Activated CD4-positive, alpha-beta memory T cell treated with anti-CD3 and anti-CD28 coated beads, Interleukin-2, amount 10 ng/mL, durations not matched to agents 7 days and 5 days (primary cell): Measurements from ENCODE around the gene AKAP17A. TPM values are rescaled to one million over a fixed set of nuclear protein-coding genes. Genes with fewer than 3 reads are reported as not detected.
"Not testable (repeated sequence)": the region's sequence is repeated elsewhere in the genome, so short reads cannot be mapped to it uniquely, and the experiment has no call there.

Experiments used
- CTCF ChIA-PET: fragments of 350-600 bp; sonication (Branson Sonifier 250); formaldehyde crosslinking; loops from one replicate; lab custom pipeline; 2021; ENCODE audit warnings: antibody characterized with exemption, inconsistent platforms; lab: Charles Lee
- POLR2A ChIA-PET: fragments of 350-600 bp; sonication (Branson Sonifier 250); formaldehyde crosslinking; loops from one replicate; lab custom pipeline; 2021; ENCODE audit warnings: antibody characterized with exemption; lab: Charles Lee
- DNase-seq: peaks from one replicate; pipeline ENCODE4 v3.0.0-alpha.2; 2020
- H3K27ac Mint-ChIP-seq: one replicate; pipeline ENCODE4 v1.8.0; 2021; ENCODE audit warnings: mild to moderate bottlenecking, mixed read lengths
- H3K27me3 Mint-ChIP-seq: one replicate; pipeline ENCODE4 v1.8.0; 2021; ENCODE audit warnings: mixed read lengths
- H3K36me3 Mint-ChIP-seq: one replicate; pipeline ENCODE4 v1.8.0; 2021; ENCODE audit warnings: low read depth, mixed read lengths
- H3K4me1 Mint-ChIP-seq: one replicate; pipeline ENCODE4 v1.8.0; 2021; ENCODE audit warnings: mixed read lengths
- H3K4me3 Mint-ChIP-seq: one replicate; pipeline ENCODE4 v1.8.0; 2021; ENCODE audit warnings: mild to moderate bottlenecking, mixed read lengths
- H3K9me3 Mint-ChIP-seq: one replicate; pipeline ENCODE4 v1.8.0; 2021; ENCODE audit warnings: mixed read lengths
- total RNA-seq, 2 experiments: library from RNA; stranded (reverse); gene quantifications; one replicate each; pipeline ENCODE4 v1.2.3, GENCODE V29; 2021

AKAP17A gene
- total RNA-seq, 2 experiments from 2014 or later, result 88.5 to 89.5 TPM

DNA sequence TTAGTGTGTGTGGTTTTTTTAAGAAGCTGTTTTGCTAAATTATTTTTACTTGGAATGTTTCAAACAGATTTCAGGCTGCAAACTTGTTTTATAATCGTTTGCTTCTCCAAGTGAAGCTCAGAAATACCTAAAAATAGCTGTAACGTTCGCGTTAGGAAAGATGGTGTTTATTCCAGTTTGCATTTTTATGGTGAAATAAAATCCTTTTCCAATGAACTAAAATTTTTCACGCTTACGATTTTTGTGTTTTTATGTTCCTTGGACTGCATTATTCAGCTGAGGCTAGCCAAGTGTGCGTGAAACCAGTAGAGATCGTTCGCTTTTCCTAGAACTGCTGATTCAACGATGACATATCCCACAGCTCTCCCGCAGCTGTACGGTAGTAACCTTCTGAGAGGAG is 10.9 kb downstream of the AKAP17A start:
- H3K36me3 Mint-ChIP-seq, result peaks cover 63% of the 10 kb centered on the region
- H3K4me3 Mint-ChIP-seq, result no peak overlapping the region
- no peak for DNase-seq
- H3K27ac Mint-ChIP-seq, result no peak overlapping the region
- no peaks in the 10 kb centered on the region for H3K27me3 Mint-ChIP-seq
- POLR2A ChIA-PET, result no interaction called here
- H3K9me3 Mint-ChIP-seq, result no peaks in the 10 kb centered on the region
- CTCF ChIA-PET, result no interaction called here
- peaks cover 7% of the 10 kb centered on the region for H3K4me1 Mint-ChIP-seq

DNA sequence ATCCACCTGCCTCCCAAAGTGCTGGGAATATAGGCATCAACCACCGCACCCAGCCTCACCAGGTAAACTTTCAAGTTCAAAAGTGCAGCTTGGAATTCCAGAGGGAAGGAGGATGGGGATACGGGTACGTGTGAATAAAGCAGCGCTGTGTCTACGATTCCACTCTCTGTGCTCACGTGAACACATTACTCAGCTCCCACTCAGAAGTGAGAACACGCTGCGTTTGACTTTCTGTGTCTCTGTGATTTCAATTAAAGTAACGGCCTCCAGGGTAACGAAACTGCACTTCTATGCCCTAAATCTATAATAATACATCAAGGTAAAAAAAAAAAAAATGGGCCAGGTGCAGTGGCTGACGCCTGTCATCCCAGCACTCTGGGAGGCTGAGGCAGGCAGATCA is 15.1 kb downstream of the AKAP17A start:
- ChIA-PET CTCF (no interaction called here), POLR2A (no interaction called here)
- DNase-seq, result no peak
- no peaks in the 10 kb centered on the region for H3K9me3 Mint-ChIP-seq
- H3K27me3 Mint-ChIP-seq, result no peaks in the 10 kb centered on the region
- no peak overlapping the region for H3K4me3 Mint-ChIP-seq
- no peaks in the 10 kb centered on the region for H3K4me1 Mint-ChIP-seq
- H3K36me3 Mint-ChIP-seq, result peaks cover 31% of the 10 kb centered on the region
- H3K27ac Mint-ChIP-seq, result no peak overlapping the region

- Mint-ChIP-seq H3K9me3 (no peaks in the 10 kb centered on the region), H3K36me3 (peaks cover 10% of the 10 kb centered on the region), H3K27me3 (no peaks in the 10 kb centered on the region), H3K27ac (no peak overlapping the region), H3K4me1 (no peaks in the 10 kb centered on the region), H3K4me3 (no peak overlapping the region)
- no peak for DNase-seq
- POLR2A ChIA-PET, result no interaction called here
- CTCF ChIA-PET, result no interaction called here
Observed at GRCh38 chrX:1609311-1609710, 17.9 kb downstream of the AKAP17A start.

- H3K27me3 Mint-ChIP-seq, result no peaks in the 10 kb centered on the region
- no peak overlapping the region for H3K27ac Mint-ChIP-seq
- POLR2A ChIA-PET, result no interaction called here
Observed at GRCh38 chrX:1609762-1610161, 18.4 kb downstream of the AKAP17A start.

GRCh38 chrX:1610166-1610565 is 18.8 kb downstream of the AKAP17A start:
- Mint-ChIP-seq H3K4me3 (no peak overlapping the region), H3K4me1 (no peaks in the 10 kb centered on the region), H3K9me3 (no peaks in the 10 kb centered on the region), H3K27me3 (no peaks in the 10 kb centered on the region), H3K27ac (no peak overlapping the region), H3K36me3 (peaks cover 4% of the 10 kb centered on the region)
- POLR2A ChIA-PET, result no interaction called here
- CTCF ChIA-PET, result no interaction called here
- no peak for DNase-seq

More at GRCh38 chrX:1609762-1610161, 18.4 kb downstream of the AKAP17A start:
- Mint-ChIP-seq H3K4me3 (no peak overlapping the region), H3K4me1 (no peaks in the 10 kb centered on the region), H3K36me3 (peaks cover 7% of the 10 kb centered on the region), H3K9me3 (no peaks in the 10 kb centered on the region)
- CTCF ChIA-PET, result no interaction called here
- no peak for DNase-seq

DNA sequence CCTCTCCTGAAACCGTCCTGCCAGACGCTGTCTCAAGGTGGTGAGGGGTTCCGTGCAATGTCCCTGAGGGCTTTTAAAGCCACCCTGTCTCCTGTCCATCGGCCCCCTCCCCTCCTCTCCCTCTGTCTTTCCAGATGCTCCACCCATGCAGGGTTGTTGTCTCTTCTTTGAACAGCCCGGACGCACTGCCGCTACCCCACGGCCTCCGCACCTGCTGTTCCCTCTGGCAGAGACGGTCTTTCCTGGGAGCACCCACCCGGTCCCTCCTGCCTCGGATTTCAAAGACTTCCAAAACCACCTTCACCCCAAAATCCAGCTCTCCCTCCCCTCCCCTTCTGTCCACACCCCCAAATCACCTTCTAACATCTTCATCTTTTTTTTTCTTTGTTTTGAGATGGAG is 19.3 kb downstream of the AKAP17A start:
- Mint-ChIP-seq H3K27me3 (no peaks in the 10 kb centered on the region), H3K4me3 (no peak overlapping the region), H3K36me3 (no peaks in the 10 kb centered on the region), H3K9me3 (no peaks in the 10 kb centered on the region), H3K4me1 (no peaks in the 10 kb centered on the region), H3K27ac (no peak overlapping the region)
- ChIA-PET POLR2A (no interaction called here), CTCF (no interaction called here)
- DNase-seq, result no peak

GRCh38 chrX:1612641-1613286 is 21.4 kb downstream of the AKAP17A start:
- H3K4me1 Mint-ChIP-seq, result no peaks in the 10 kb centered on the region
- POLR2A ChIA-PET, result no interaction called here
- H3K27me3 Mint-ChIP-seq, result no peaks in the 10 kb centered on the region
- H3K9me3 Mint-ChIP-seq, result no peaks in the 10 kb centered on the region
- DNase-seq, result no peak
- H3K36me3 Mint-ChIP-seq, result no peaks in the 10 kb centered on the region
- CTCF ChIA-PET, result no interaction called here
- no peak overlapping the region for H3K4me3 Mint-ChIP-seq
- H3K27ac Mint-ChIP-seq, result no peak overlapping the region

- Mint-ChIP-seq H3K27me3 (no peaks in the 10 kb centered on the region), H3K36me3 (no peaks in the 10 kb centered on the region), H3K9me3 (no peaks in the 10 kb centered on the region), H3K4me3 (no peak within 1 kb of the TSS), H3K4me1 (no peaks in the 10 kb centered on the region), H3K27ac (no peak within 1 kb of the TSS)
- ChIA-PET CTCF (no interaction called here), POLR2A (no interaction called here)
- DNase-seq, result no peak
Observed at GRCh38 chrX:1614927-1615326, 23.5 kb downstream of the AKAP17A start, which contains the start of gene ASMT. Gene ASMT (plus strand): TSS chrX:1615059. CDS start chrX:1615200, 141 bp downstream.

GRCh38 chrX:1618689-1619088 is 27.3 kb downstream of the AKAP17A start:
- CTCF ChIA-PET, result no interaction called here
- Mint-ChIP-seq H3K9me3 (no peaks in the 10 kb centered on the region), H3K36me3 (no peaks in the 10 kb centered on the region), H3K4me3 (no peak overlapping the region), H3K27ac (no peak overlapping the region), H3K27me3 (no peaks in the 10 kb centered on the region), H3K4me1 (peaks cover 12% of the 10 kb centered on the region)
- DNase-seq, result no peak
- POLR2A ChIA-PET, result no interaction called here

DNA sequence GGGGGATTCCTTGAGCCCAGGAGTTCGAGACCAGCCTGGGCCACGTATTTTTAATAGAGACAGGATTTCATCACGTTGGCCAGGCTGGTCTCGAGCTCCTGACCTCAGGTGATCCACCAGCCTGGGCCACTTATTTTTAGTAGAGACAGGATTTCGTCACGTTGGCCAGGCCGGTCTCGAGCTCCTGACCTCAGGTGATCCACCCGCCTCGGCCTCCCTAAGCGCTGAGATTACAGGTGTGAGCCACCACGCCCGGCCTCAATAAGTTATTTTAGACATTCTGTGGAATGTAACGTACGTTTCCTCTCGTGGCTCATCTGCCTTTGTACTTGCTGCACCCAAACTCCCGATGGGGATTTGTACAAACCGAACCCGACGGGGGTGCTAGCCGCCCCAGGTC is 32.3 kb downstream of the AKAP17A start:
- Mint-ChIP-seq H3K36me3 (no peaks in the 10 kb centered on the region), H3K27ac (no peak overlapping the region), H3K4me3 (no peak overlapping the region), H3K4me1 (peaks cover 12% of the 10 kb centered on the region), H3K27me3 (no peaks in the 10 kb centered on the region), H3K9me3 (no peaks in the 10 kb centered on the region)
- DNase-seq, result no peak
- POLR2A ChIA-PET, result no interaction called here
- CTCF ChIA-PET, result no interaction called here

DNA sequence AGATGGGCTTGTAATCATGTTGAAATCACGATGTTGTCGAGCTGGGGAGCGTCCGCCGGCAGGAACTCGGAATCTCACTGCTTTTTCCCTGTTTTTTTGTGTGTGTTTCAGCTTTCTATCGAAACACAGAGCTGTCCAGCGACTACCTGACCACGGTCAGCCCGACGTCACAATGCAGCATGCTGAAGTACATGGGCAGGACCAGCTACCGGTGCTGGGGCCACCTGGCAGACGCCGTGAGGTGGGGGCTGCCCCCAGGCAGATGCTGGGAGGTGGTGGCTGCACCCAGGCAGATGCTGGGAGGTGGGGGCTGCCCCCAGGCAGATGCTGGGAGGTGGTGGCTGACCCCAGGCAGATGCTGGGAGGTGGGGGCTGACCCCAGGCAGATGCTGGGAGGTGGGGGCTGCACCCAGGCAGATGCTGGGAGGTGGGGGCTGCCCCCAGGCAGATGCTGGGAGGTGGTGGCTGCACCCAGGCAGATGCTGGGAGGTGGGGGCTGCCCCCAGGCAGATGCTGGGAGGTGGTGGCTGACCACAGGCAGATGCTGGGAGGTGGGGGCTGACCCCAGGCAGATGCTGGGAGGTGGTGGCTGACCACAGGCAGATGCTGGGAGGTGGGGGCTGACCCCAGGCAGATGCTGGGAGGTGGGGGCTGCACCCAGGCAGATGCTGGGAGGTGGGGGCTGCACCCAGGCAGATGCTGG is 32.9 kb downstream of the AKAP17A start:
- CTCF ChIA-PET, H3K36me3 Mint-ChIP-seq, H3K9me3 Mint-ChIP-seq, H3K4me3 Mint-ChIP-seq, H3K27me3 Mint-ChIP-seq, POLR2A ChIA-PET, DNase-seq, H3K27ac Mint-ChIP-seq: not testable (repeated sequence)
- peaks cover 12% of the 10 kb centered on the region for H3K4me1 Mint-ChIP-seq

GRCh38 chrX:1624861-1625215 is 33.4 kb downstream of the AKAP17A start:
- H3K27me3 Mint-ChIP-seq, H3K27ac Mint-ChIP-seq, H3K4me3 Mint-ChIP-seq, CTCF ChIA-PET, H3K36me3 Mint-ChIP-seq, DNase-seq, POLR2A ChIA-PET, H3K9me3 Mint-ChIP-seq: not testable (repeated sequence)
- peaks cover 12% of the 10 kb centered on the region for H3K4me1 Mint-ChIP-seq

GRCh38 chrX:1629244-1629643 is 37.8 kb downstream of the AKAP17A start:
- Mint-ChIP-seq H3K4me3 (no peak overlapping the region), H3K9me3 (no peaks in the 10 kb centered on the region), H3K27me3 (no peaks in the 10 kb centered on the region), H3K4me1 (no peaks in the 10 kb centered on the region), H3K27ac (no peak overlapping the region), H3K36me3 (no peaks in the 10 kb centered on the region)
- POLR2A ChIA-PET, result no interaction called here
- CTCF ChIA-PET, result no interaction called here
- no peak for DNase-seq

- no peak overlapping the region for H3K4me3 Mint-ChIP-seq
- no peak for DNase-seq
- ChIA-PET POLR2A (no interaction called here), CTCF (no interaction called here)
- peaks cover 3% of the 10 kb centered on the region for H3K4me1 Mint-ChIP-seq
- H3K36me3 Mint-ChIP-seq, result peaks cover 7% of the 10 kb centered on the region
- H3K27me3 Mint-ChIP-seq, result peaks cover 15% of the 10 kb centered on the region
- no peak overlapping the region for H3K27ac Mint-ChIP-seq
- H3K9me3 Mint-ChIP-seq, result peaks cover 9% of the 10 kb centered on the region
Observed at GRCh38 chrX:1646009-1646408, 54.6 kb downstream of the AKAP17A start.
